ENCODE data around the gene ZNF587.
"Not testable (repeated sequence)": the region's sequence is repeated elsewhere in the genome, so short reads cannot be mapped to it uniquely, and the experiment has no call there.

Gene ZNF587

DNA sequence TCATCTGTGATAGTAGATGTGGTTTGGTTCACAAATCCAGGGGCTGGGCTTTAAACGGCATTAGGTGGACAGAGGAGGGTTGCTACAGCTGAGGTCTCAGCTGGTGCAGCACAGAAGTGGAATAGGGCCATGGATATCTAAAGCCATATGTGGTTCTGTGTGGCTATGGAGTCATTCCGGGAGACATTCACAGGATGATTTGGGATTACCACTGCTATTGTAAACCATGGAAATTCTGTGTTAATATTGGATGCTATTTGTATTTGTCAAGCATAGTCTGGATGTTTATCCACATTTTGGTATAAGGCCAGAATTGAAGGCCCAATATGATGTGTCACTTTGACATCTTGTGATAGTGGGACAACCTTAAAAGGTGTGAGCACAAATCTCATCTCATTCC lies 26.5 kb upstream of the ZNF587 start:
- DNase-seq: not testable (repeated sequence)

- DNase-seq: not testable (repeated sequence)
Observed at GRCh38 chr19:57823608-57824007, 26.1 kb upstream of the ZNF587 start.

DNA sequence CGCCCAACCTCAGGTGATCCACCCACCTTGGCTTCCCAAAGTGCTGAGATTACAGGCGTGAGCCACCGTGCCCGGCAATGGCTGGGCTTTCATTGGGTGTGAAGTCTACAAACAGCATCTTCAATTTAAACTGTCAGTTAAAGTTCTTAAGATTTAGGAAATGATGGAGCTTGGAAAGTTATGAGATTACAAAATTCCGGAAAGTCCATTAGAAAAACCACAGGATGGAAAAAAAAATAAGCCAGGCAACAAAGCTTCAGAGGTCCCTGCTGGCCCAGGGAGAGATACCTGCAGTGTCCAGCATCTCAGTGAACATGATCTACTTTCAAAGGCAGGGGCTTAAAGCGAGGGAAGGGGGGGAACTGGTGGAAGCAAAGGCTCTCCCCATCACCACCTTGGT lies 24.1 kb upstream of the ZNF587 start:
- no peak for DNase-seq

GRCh38 chr19:57829316-57829715 lies 20.3 kb upstream of the ZNF587 start:
- DNase-seq: no peak

DNA sequence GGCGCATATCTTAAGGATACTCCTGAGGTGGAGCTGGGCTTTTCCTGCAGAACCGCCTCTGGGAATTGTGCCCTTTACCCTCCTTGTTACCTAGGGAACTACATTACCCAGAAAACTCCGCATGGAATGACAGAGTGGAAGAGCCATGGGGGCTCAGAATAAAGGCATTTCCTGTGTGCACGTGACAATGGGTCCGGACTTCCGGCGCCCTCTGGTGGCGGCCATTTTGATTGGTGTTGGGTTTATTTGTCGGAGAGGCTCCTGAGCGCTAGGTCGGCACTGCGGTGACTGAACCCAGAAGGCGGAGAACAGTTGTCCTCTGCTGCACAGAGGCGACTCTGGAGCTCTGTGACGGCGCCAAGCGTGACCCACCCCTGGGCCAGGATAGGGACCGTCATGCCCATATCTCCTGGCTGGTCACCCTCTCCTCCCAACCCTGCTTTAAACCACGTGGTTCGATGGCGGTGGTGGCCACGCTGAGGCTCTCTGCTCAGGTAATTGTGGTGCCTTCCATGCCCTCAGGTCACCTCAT lies 19.5 kb upstream of the ZNF587 start, which contains the start of gene ZNF587B:
ZNF587B (plus strand) TSS at position 229 of the 532 bp plus-strand sequence; CDS start at position 459, 230 bp downstream.
- DNase-seq: peak; percentile 45

GRCh38 chr19:57836991-57837390 lies 12.7 kb upstream of the ZNF587 start:
- DNase-seq: not testable (repeated sequence)

DNA sequence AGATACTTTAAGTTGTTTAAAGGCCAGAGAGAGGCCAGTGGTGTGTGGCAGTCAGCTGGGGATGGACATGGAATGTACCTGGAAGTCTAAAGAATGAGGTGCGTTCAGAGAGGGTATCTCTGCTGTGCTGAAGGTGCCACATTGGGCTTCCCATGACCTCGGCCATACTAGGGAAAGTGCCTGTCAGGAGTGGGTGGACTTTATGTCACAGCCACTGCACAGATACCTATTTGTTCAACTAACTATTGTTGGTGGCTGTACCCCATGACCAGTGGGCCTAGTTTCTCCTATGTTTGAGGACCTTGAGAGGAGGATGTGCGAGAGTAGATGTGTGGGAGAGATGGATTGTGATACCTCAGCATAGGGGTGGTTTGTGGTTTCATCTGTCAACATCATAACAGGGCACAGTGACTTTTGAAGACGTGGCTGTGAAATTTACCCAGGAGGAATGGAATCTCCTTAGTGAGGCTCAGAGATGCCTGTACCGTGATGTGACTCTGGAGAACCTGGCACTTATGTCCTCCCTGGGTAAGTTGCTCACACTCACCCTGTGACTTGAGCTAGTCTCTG lies 11.0 kb upstream of the ZNF587 start:
- not testable (repeated sequence) for DNase-seq

GRCh38 chr19:57841122-57841763 lies 8.4 kb upstream of the ZNF587 start:
- no peak for DNase-seq

- not testable (repeated sequence) for DNase-seq
Observed at GRCh38 chr19:57847164-57847563, 2.5 kb upstream of the ZNF587 start.

DNA sequence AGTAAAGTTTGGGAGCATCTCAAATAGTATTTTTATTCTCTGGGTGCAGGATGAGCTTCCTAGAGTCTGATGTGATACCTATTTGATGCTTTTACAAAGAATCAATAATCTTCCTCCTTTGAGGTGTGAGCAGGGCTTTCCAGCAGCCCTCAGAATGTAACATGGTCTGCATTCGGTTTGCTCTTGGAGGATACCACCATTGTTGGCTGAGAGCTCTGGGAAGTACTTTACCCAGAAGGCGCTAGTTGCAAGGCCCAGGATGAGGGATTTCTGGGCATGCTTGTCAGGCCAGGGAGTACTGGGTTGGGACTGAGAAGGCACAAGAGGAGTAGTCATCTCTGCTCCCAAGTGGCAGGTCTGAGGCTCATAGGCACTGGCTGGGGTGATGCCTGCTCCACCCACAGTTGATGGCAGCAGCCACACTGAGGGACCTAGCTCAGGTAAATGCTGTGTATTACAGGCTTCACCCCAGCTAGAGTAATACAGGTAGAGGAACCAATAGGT lies 445 bp upstream of the ZNF587 start:
- not testable (repeated sequence) for DNase-seq

DNA sequence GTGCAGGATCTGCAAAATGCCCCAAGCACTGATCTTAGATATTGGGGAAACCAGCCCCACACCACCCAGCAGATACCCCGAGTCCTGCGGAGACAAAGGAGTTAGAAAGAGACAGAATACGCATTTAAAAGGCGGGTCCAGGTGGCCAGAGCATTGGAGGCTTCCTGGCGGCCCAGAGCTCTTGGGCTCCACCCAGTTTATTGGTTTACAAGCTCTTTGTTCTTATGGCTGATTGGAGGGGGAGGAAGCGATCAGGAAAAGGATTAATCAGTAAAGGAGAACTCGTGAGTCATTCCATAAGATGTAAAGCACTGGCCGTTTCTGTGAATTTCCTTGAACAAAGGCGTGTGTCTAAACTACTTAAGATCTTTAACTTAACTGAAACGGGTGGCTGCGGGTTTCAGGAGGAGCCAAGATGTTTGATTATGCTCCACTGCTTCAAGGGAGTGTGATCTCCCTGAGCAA lies 926 bp downstream of the ZNF587 start:
- DNase-seq: no peak

DNA sequence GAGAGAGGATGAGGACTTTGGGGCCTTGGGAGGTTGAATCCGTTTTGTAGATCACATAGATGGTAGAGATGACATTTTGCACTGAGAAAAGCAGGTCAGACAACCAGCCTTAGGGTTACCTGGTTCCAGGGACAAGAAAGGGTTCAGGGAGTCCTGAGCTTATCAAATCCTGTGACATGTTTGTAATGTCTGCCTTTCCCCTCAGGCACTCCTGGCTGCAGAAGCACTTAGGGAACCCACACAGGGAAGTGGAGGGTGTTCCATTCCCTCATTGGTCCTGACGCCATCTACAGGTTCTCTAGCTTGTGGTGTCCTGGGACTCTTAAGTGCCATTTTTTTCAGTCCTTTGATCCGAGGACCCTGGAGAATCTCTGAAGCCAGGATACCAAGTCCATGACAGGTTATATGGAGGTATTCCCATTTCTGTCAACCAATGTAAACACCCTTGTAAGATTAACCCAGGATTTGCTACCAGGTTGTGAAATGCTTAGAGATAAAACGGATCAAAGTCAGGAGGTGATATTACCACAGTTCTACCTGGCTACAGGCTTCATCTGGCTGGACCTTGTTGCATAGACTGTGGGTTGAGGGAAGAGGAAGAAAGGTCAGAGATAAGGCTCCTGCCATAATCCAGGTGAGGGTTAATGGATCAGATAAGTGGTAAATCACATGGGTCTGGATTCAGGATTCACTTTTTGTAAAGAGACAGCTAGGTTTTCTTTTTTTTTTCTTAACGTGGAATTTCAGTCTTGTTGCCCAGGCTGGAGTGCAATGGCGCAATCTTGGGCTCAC lies 2.3 kb downstream of the ZNF587 start:
- not testable (repeated sequence) for DNase-seq

GRCh38 chr19:57854117-57854516 lies 4.5 kb downstream of the ZNF587 start:
- DNase-seq: not testable (repeated sequence)

GRCh38 chr19:57862351-57862750 lies 12.7 kb downstream of the ZNF587 start:
- not testable (repeated sequence) for DNase-seq

DNA sequence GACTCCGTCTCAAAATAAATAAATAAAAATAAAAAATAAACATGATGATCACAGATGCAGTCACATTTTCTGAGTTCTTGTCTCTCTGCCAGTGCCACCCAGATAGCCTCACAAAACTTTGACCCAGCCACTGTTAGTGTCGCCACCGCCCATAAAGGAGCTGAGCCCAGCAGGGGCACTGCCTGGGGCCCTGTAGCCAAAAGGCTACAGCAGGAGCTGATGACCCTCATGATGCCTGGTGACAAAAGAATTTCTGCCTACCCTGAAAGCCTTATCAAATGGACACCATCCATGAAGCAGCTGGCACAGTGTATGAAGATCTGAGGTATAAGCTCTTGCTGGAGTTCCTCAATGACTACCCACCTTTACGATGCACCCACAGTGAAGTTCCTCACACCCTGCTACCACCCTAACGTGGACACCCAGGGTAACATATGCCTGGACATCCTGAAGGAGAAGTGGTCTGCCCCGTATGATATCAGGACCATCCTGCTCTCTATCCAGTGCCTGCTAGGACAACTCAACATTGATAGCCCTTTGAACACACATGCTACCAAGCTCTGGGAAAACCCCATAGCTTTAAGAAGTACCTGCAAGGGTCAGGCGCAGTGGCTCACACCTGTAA lies 18.3 kb downstream of the ZNF587 start:
- no peak for DNase-seq

DNA sequence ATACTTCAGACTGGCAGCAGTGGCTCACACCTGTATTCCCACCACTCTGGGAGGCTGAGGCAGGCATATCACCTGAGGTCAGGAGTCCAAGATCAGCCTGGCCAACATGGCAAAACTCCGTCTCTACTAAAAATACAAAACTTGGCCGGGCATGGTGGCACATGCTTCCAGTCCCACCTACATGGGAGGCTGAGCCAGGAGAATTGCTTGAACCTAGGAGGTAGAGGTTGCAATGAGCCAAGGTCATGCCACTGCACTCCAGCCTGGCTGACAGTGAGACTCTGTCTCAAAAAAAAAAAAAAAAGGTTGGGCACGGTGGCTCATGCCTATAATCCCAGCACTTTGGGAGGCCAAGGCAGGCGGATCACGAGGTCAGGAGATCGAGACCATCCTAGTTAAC lies 20.0 kb downstream of the ZNF587 start:
- not testable (repeated sequence) for DNase-seq

DNA sequence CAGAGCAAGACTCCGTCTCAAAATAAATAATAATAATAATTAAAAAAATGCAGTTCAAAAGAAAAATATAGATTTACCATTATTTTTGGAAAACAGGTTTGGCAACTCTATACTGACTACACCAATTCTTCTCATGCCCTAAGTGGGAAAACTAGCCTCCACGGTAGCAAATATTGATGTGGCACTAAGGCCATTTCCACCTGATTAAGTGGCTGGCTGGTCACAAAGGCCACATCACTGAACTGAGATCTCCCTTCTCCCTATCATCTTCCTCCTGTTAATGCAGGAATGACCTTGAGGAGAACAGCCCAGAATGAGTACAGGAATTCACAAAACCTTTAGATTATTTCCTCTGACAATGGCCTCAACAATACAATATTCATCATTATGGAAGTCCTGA lies 20.6 kb downstream of the ZNF587 start:
- no peak for DNase-seq

DNA sequence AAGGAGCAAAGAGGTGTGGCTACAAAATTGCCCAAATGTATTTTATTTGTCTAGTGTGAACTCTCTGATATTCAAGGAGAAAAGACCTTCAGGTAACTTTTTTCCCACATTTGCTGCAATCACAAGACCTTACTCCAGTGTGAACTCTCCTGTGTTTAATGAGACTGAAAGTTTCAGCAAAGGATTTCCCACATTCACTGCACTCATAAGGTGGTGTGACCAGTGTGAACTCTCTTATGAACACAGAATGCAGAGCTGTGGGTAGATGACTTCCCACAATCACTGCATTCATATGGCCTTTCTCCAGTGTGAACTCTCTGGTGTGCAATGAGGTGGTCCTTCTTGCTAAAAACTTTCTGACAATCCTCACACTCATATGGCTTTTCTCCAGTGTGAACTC lies 22.8 kb downstream of the ZNF587 start:
- DNase-seq: no peak

DNA sequence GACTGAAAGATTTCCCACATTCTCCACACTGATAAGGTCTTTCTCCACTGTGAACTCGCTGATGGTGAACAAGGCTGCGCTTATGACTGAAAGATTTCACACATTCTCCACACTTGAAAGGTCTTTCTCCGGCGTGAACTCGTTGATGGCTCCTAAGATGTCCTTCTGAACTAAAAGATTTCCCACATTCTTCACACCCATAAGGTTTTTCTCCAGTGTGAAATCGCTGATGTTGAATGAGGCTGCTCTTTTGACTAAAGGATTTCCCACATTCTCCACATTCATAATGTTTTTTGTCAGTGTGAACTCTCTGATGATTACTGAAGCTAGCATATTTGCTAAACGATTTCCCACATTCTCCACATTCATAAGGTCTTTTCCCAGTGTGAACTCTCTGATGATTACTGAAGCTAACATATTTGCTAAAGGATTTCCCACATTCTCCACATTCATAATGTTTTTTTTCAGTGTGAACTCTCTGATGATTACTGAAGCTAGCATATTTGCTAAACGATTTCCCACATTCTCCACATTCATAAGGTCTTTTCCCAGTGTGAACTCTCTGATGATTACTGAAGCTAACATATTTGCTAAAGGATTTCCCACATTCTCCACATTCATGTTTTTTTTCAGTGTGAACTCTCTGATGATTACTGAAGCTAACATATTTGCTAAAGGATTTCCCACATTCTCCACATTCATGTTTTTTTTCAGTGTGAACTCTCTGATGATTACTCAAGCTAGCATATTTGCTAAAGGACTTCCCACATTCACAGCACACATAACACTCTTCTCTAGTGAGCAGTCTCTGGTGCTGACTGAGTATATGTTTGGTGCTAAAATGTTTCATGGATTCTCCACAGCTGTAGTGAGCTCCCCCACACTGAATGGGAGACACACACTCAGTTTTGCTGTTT lies 24.5 kb downstream of the ZNF587 start:
- DNase-seq: not testable (repeated sequence)

DNA sequence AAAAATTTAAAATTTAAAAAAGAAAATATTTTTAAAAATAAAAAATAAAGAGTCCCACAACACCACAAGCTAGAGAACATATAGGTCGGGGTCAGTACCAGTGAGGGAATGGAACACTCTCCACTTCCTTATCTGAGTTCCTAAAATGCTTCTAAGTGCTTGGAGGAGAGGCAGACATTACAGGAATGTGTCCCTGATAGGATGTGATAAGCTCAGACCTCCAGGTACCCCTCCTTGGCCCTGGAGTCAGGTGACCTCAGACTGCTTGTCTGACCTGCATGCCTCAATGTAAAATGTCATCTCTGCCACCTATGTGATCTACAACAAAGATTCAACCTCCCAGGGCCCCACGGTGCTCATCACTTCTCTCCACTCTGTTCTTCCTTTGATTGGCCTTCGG lies 36.4 kb downstream of the ZNF587 start:
- DNase-seq: no peak

DNA sequence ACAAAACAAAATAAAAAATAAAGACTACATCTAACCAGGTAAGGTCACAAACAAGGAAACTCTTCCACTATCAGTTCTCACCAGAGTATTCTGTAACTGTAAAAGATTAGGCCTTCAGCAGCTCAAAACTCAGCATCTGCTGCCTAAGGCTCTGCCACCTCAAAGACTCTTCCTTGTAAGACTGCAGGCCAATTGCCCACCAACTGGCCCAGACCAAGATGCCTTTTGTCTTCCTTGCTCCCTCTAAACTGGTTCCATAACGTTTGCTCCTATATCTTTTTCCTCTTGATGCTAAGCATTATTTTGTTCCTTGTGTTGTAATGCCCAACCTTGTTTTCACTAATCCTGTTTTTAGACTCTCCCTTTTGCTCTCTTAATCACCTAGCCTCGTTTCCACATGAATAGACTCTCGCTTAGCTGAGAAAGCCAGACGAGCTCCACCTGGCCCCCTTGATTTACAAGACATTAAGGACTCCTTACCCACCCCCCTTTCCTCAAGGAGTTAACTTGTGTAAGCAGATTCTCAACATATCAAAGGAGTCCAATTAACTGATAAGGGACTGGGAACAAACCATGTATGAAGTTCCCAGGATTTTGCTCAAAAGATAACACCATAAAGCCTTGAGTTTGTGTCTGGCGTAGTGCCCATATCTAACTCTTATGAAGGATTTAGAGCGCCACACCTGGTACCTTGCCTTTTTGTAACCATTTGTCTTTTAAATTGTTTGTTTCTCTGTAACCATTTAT lies 37.7 kb downstream of the ZNF587 start:
- DNase-seq: no peak
